ENCODE results near the gene ZBTB16. TPM values are rescaled to one million over a fixed set of nuclear protein-coding genes. Genes with fewer than 3 reads are reported as not detected.

The ZBTB16 gene
- total RNA-seq, 1 experiment from 2014 or later: 70.4 TPM

DNA sequence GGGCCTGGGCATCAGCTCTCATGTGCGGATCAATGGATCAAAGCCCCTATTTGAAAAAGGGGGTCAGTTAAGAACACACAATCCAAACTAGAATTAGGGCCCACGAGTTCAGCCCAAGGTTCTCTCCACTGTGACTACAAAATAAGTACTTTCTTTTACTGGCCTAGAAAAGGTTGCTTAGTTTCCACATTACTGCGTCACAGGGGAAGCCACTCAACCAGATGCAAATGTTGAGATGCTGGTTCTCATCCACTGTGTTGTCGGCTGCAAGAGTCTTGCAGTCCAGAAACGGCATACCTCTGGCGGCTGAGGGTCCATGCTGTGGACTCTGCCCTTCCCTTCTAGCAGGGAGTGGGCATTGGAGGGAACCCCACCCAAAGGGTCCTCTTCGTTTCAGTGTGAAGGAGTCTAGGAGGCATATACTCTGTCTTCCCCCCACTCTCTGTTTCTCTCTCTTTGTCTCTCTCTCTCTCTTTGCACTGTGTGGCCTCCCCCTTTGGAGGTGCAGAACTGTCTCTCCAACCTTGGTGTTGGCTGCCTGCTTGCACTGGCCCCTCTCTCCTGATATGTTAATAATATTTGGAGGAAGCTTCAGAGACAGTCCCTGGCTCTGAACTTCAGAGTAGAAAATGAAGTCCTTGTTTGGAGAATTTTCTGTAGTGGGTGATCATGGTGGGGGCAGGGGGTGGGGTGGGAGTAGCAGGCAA is 137.6 kb downstream of the ZBTB16 start:
- Mint-ChIP-seq H3K27ac (ENCODE audit: low read depth, unreplicated experiment) (peak overlapping the region; percentile 97), H3K4me1 (ENCODE audit: insufficient read depth, unreplicated experiment) (peaks cover 58% of the 10 kb centered on the region), H3K4me3 (ENCODE audit: unreplicated experiment) (peak overlapping the region; percentile 1), H3K36me3 (ENCODE audit: insufficient read depth, unreplicated experiment) (peaks cover 51% of the 10 kb centered on the region), H3K9me3 (ENCODE audit: unreplicated experiment) (no peaks in the 10 kb centered on the region), H3K27me3 (ENCODE audit: insufficient read depth, unreplicated experiment) (no peaks in the 10 kb centered on the region)
- no peak for TF ChIP-seq CTCF (IDR thresholded peaks at IDR 0.05; ENCODE audit: unreplicated experiment)
- POLR2A ChIA-PET: interaction anchor here (0.6 to 13.9 kb wide), 19 partner anchors 9 to 137 kb away, joined by 3 to 398 read pairs (median 7); partner anchors contain the start of genes NNMT and ZBTB16
- intact Hi-C loops (cut with micrococcal nuclease): loop anchor here (1.0 to 5.0 kb wide), 2 partner anchors 34 to 65 kb away; no protein-coding TSS in a partner anchor
- no peak for DNase-seq (ENCODE audit: unreplicated experiment)
- TSS peak; percentile 68 for BruUV-seq (replicated peaks)
- CTCF ChIA-PET: interaction anchor here (0.6 to 1.9 kb wide), 7 partner anchors 11 to 160 kb away, joined by 3 to 5 read pairs (median 4); no protein-coding TSS in a partner anchor

DNA sequence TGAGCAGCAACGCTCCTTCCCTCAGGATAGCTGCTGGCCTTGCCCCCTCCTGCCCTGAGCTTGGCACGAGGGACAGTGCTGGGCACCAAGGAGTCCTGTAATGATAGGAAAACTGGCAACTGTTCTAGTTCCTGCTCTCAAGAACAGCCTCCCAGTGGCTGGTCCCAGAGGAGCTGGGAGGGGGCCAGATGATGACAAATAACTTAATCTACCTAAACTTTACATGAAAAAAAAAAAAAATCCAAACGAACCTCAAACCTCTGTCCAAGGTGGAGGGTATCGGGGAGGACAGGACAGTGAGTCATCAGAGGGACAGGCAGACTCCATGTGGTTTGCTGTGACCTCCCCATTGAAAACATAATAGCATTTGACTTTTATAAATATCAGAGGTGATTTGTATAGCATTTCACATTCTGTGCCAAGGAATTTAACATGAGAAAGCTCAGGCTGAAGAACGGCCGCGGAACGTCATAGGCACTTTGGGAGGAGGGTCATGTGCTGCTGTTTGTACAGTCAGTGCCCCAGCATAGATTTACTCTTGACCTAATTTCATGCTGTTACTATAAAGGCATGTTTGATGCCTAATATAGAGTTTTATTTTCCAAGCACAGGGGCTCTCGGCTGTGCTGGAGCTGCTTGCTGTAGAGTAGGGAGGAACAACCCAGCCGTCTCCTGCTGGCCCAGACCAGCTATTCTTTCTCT is 138.4 kb downstream of the ZBTB16 start:
- Mint-ChIP-seq H3K9me3 (ENCODE audit: unreplicated experiment) (no peaks in the 10 kb centered on the region), H3K4me3 (ENCODE audit: unreplicated experiment) (peak overlapping the region; percentile 1), H3K27me3 (ENCODE audit: insufficient read depth, unreplicated experiment) (no peaks in the 10 kb centered on the region), H3K36me3 (ENCODE audit: insufficient read depth, unreplicated experiment) (peaks cover 43% of the 10 kb centered on the region), H3K4me1 (ENCODE audit: insufficient read depth, unreplicated experiment) (peaks cover 66% of the 10 kb centered on the region), H3K27ac (ENCODE audit: low read depth, unreplicated experiment) (peak overlapping the region; percentile 97)
- TF ChIP-seq CTCF (IDR thresholded peaks at IDR 0.05; ENCODE audit: unreplicated experiment): no peak
- POLR2A ChIA-PET: interaction anchor here (0.5 to 13.9 kb wide), 26 partner anchors 8 to 138 kb away, joined by 3 to 398 read pairs (median 5); partner anchors contain the start of genes NNMT and ZBTB16
- peak; percentile 95 for DNase-seq (ENCODE audit: unreplicated experiment)
- no TSS peak for BruUV-seq (replicated peaks)
- CTCF ChIA-PET: interaction anchor here (0.6 to 1.9 kb wide), 6 partner anchors 12 to 161 kb away, joined by 3 to 5 read pairs (median 3); no protein-coding TSS in a partner anchor
- intact Hi-C loops (cut with micrococcal nuclease): loop anchor here (1.0 to 5.0 kb wide), 3 partner anchors 35 to 139 kb away; partner anchors contain the start of gene ZBTB16

DNA sequence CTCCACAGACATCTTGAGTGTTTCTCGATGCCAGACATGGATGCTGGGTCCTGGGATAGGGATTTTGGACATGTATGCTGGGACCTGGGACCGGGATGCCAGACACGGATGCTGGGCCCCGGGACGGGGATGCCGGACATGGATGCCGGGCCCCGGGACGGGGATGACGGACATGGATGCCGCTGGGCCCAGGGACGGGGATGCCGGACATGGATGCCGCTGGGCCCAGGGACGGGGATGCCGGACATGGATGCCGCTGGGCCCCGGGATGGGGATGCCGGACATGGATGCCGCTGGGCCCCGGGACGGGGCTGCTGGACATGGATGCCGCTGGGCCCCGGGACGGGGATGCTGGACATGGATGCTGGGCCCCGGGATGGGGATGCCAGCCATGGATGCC is 139.5 kb downstream of the ZBTB16 start:
- H3K27me3 Mint-ChIP-seq (ENCODE audit: insufficient read depth, unreplicated experiment): no peaks in the 10 kb centered on the region
- peak overlapping the region; percentile 36 for H3K4me3 Mint-ChIP-seq (ENCODE audit: unreplicated experiment)
- DNase-seq (ENCODE audit: unreplicated experiment): no peak
- H3K36me3 Mint-ChIP-seq (ENCODE audit: insufficient read depth, unreplicated experiment): peaks cover 32% of the 10 kb centered on the region
- intact Hi-C loops (cut with micrococcal nuclease): loop anchor here (5.0 kb wide), 1 partner anchor 63 kb away; no protein-coding TSS in a partner anchor
- peak overlapping the region; percentile 97 for H3K27ac Mint-ChIP-seq (ENCODE audit: low read depth, unreplicated experiment)
- no peaks in the 10 kb centered on the region for H3K9me3 Mint-ChIP-seq (ENCODE audit: unreplicated experiment)
- TF ChIP-seq CTCF (IDR thresholded peaks at IDR 0.05; ENCODE audit: unreplicated experiment): no peak
- ChIA-PET POLR2A (interaction anchor here (0.6 to 13.9 kb wide), 12 partner anchors 9 to 201 kb away, joined by 3 to 398 read pairs (median 8); partner anchors contain the start of genes C11orf71, NNMT, RBM7 and ZBTB16), CTCF (interaction anchor here (1.4 kb wide), 1 partner anchor 141 kb away, joined by 3 read pairs; no protein-coding TSS in a partner anchor)
- H3K4me1 Mint-ChIP-seq (ENCODE audit: insufficient read depth, unreplicated experiment): peaks cover 58% of the 10 kb centered on the region
- BruUV-seq (replicated peaks): no TSS peak
